ENCODE measurements around the gene ERG.

DNA sequence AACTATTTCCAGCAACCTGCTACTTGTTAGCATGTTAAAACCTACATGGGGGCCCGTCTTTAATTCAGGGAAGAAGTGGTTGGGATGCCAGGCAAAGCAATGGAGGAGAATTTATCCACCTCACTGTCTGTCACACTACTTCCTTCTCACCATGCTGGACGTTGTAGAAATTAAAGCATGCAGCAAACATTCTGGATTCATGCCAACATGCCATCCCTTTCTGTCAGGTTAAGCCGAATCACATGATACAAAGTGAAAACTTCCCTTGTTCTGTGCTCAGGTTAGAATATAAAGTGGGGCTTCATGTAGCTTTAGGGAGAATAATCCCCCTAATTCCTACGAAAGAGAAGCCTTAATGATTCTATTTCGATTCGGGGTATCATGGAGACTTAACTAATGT is 95.5 kb downstream of the ERG start:
- TF ChIP-seq KDM1A (IDR thresholded peaks at IDR 0.05; ENCODE audit: borderline replicate concordance, low read length) (no peak), JUN (IDR thresholded peaks at IDR 0.05; ENCODE audit: low read depth, low read length) (no peak), CTCF (IDR thresholded peaks at IDR 0.05; ENCODE audit: control extremely low read depth in 1 of 3, insufficient read depth in 1 of 3, low read depth in 1 of 3, low read length in 3 of 3) (no peak), SP2 (IDR thresholded peaks at IDR 0.05; ENCODE audit: low read length) (no peak), TBP (IDR thresholded peaks at IDR 0.05; ENCODE audit: low read depth, low read length) (no peak), BACH1 (IDR thresholded peaks at IDR 0.05; ENCODE audit: low read length) (no peak), HDAC6 (IDR thresholded peaks at IDR 0.05; ENCODE audit: low read depth, low read length) (no peak), RFX5 (IDR thresholded peaks at IDR 0.05; ENCODE audit: borderline replicate concordance, low read depth, low read length) (no peak), PHF8 (conservative IDR thresholded peaks at IDR 0.05; ENCODE audit: low read depth, low read length) (no peak), CEBPB (IDR thresholded peaks at IDR 0.05; ENCODE audit: low read depth, low read length) (no peak), GABPA (IDR thresholded peaks at IDR 0.05; ENCODE audit: borderline replicate concordance, insufficient read depth, low read length) (no peak), CHD2 (IDR thresholded peaks at IDR 0.05; ENCODE audit: low read length) (no peak), TCF12 (IDR thresholded peaks at IDR 0.05; ENCODE audit: low read depth, low read length) (no peak)
- TF ChIP-seq, protein P1, sequence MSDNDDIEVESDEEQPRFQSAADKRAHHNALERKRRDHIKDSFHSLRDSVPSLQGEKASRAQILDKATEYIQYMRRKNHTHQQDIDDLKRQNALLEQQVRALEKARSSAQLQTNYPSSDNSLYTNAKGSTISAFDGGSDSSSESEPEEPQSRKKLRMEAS (IDR thresholded peaks at IDR 0.05): no peak

Measured in H1 (cell line).